Measurements from ENCODE around the gene TMPRSS15.

Gene TMPRSS15

GRCh38 chr21:18268906-18269305 is 134.7 kb downstream of the TMPRSS15 start:
- Histone ChIP-seq H3K4me1 (ENCODE audit: control insufficient read depth, insufficient read depth, low read length) (peaks cover 8% of the 10 kb centered on the region), H3K9me3 (ENCODE audit: control insufficient read depth, low read length) (no peaks in the 10 kb centered on the region), H3K9ac (ENCODE audit: low read length) (no peak overlapping the region), H3K4me3 (ENCODE audit: low read length) (no peak overlapping the region), H3K27me3 (replicated peaks; ENCODE audit: control insufficient read depth, insufficient read depth, low read length) (no peaks in the 10 kb centered on the region), H3K36me3 (ENCODE audit: control insufficient read depth, insufficient read depth, low read length, severe bottlenecking) (no peaks in the 10 kb centered on the region)
- no peak for DNase-seq (ENCODE audit: low read depth)

GRCh38 chr21:18267496-18267895 is 136.1 kb downstream of the TMPRSS15 start:
- Histone ChIP-seq H3K4me3 (ENCODE audit: low read length) (no peak overlapping the region), H3K9ac (ENCODE audit: low read length) (no peak overlapping the region), H3K36me3 (ENCODE audit: control insufficient read depth, insufficient read depth, low read length, severe bottlenecking) (no peaks in the 10 kb centered on the region), H3K27me3 (replicated peaks; ENCODE audit: control insufficient read depth, insufficient read depth, low read length) (no peaks in the 10 kb centered on the region), H3K9me3 (ENCODE audit: control insufficient read depth, low read length) (no peaks in the 10 kb centered on the region), H3K4me1 (ENCODE audit: control insufficient read depth, insufficient read depth, low read length) (peaks cover 8% of the 10 kb centered on the region)
- DNase-seq (ENCODE audit: low read depth) = no peak

GRCh38 chr21:18265944-18266343 is 137.6 kb downstream of the TMPRSS15 start:
- Histone ChIP-seq H3K9me3 (ENCODE audit: control insufficient read depth, low read length) (no peaks in the 10 kb centered on the region), H3K4me1 (ENCODE audit: control insufficient read depth, insufficient read depth, low read length) (peaks cover 8% of the 10 kb centered on the region), H3K27me3 (replicated peaks; ENCODE audit: control insufficient read depth, insufficient read depth, low read length) (no peaks in the 10 kb centered on the region), H3K4me3 (ENCODE audit: low read length) (no peak overlapping the region), H3K36me3 (ENCODE audit: control insufficient read depth, insufficient read depth, low read length, severe bottlenecking) (no peaks in the 10 kb centered on the region), H3K9ac (ENCODE audit: low read length) (no peak overlapping the region)
- no peak for DNase-seq (ENCODE audit: low read depth)

- no peaks in the 10 kb centered on the region for H3K9me3 ChIP-seq (ENCODE audit: control insufficient read depth, low read length)
- H3K27me3 ChIP-seq (replicated peaks; ENCODE audit: control insufficient read depth, insufficient read depth, low read length) = no peaks in the 10 kb centered on the region
- peaks cover 25% of the 10 kb centered on the region for H3K4me1 ChIP-seq (ENCODE audit: control insufficient read depth, insufficient read depth, low read length)
- H3K4me3 ChIP-seq (ENCODE audit: low read length) = peak overlapping the region; percentile 13
- no peak for DNase-seq (ENCODE audit: low read depth)
- H3K9ac ChIP-seq (ENCODE audit: low read length) = peak overlapping the region; percentile 15
- H3K36me3 ChIP-seq (ENCODE audit: control insufficient read depth, insufficient read depth, low read length, severe bottlenecking) = no peaks in the 10 kb centered on the region
These were observed 149.8 kb downstream of the TMPRSS15 start for GRCh38 chr21:18253799-18254198.

GRCh38 chr21:18253221-18253620 is 150.4 kb downstream of the TMPRSS15 start:
- H3K4me3 ChIP-seq (ENCODE audit: low read length) = peak overlapping the region; percentile 63
- H3K36me3 ChIP-seq (ENCODE audit: control insufficient read depth, insufficient read depth, low read length, severe bottlenecking) = no peaks in the 10 kb centered on the region
- no peaks in the 10 kb centered on the region for H3K9me3 ChIP-seq (ENCODE audit: control insufficient read depth, low read length)
- H3K27me3 ChIP-seq (replicated peaks; ENCODE audit: control insufficient read depth, insufficient read depth, low read length) = no peaks in the 10 kb centered on the region
- H3K9ac ChIP-seq (ENCODE audit: low read length) = no peak overlapping the region
- H3K4me1 ChIP-seq (ENCODE audit: control insufficient read depth, insufficient read depth, low read length) = peaks cover 25% of the 10 kb centered on the region
- no peak for DNase-seq (ENCODE audit: low read depth)

- peak overlapping the region; percentile 72 for H3K9ac ChIP-seq (ENCODE audit: low read length)
- H3K36me3 ChIP-seq (ENCODE audit: control insufficient read depth, insufficient read depth, low read length, severe bottlenecking) = no peaks in the 10 kb centered on the region
- DNase-seq (ENCODE audit: low read depth) = no peak
- peak overlapping the region; percentile 63 for H3K4me3 ChIP-seq (ENCODE audit: low read length)
- no peaks in the 10 kb centered on the region for H3K27me3 ChIP-seq (replicated peaks; ENCODE audit: control insufficient read depth, insufficient read depth, low read length)
- H3K4me1 ChIP-seq (ENCODE audit: control insufficient read depth, insufficient read depth, low read length) = peaks cover 25% of the 10 kb centered on the region
- H3K9me3 ChIP-seq (ENCODE audit: control insufficient read depth, low read length) = no peaks in the 10 kb centered on the region
These were observed 150.9 kb downstream of the TMPRSS15 start for GRCh38 chr21:18252680-18253079.

- peak overlapping the region; percentile 63 for H3K4me3 ChIP-seq (ENCODE audit: low read length)
- peak overlapping the region; percentile 72 for H3K9ac ChIP-seq (ENCODE audit: low read length)
- no peaks in the 10 kb centered on the region for H3K27me3 ChIP-seq (replicated peaks; ENCODE audit: control insufficient read depth, insufficient read depth, low read length)
- H3K36me3 ChIP-seq (ENCODE audit: control insufficient read depth, insufficient read depth, low read length, severe bottlenecking) = no peaks in the 10 kb centered on the region
- DNase-seq (ENCODE audit: low read depth) = no peak
- peaks cover 25% of the 10 kb centered on the region for H3K4me1 ChIP-seq (ENCODE audit: control insufficient read depth, insufficient read depth, low read length)
- H3K9me3 ChIP-seq (ENCODE audit: control insufficient read depth, low read length) = no peaks in the 10 kb centered on the region
These were observed 151.3 kb downstream of the TMPRSS15 start for GRCh38 chr21:18252256-18252655.

GRCh38 chr21:18251065-18251464 is 152.5 kb downstream of the TMPRSS15 start:
- Histone ChIP-seq H3K4me1 (ENCODE audit: control insufficient read depth, insufficient read depth, low read length) (peaks cover 25% of the 10 kb centered on the region), H3K9me3 (ENCODE audit: control insufficient read depth, low read length) (no peaks in the 10 kb centered on the region), H3K36me3 (ENCODE audit: control insufficient read depth, insufficient read depth, low read length, severe bottlenecking) (no peaks in the 10 kb centered on the region), H3K9ac (ENCODE audit: low read length) (no peak overlapping the region), H3K27me3 (replicated peaks; ENCODE audit: control insufficient read depth, insufficient read depth, low read length) (peaks cover under 1% of the 10 kb centered on the region), H3K4me3 (ENCODE audit: low read length) (no peak overlapping the region)
- DNase-seq (ENCODE audit: low read depth) = no peak

GRCh38 chr21:18249672-18250071 is 153.9 kb downstream of the TMPRSS15 start:
- H3K27me3 ChIP-seq (replicated peaks; ENCODE audit: control insufficient read depth, insufficient read depth, low read length) = peaks cover 4% of the 10 kb centered on the region
- H3K4me1 ChIP-seq (ENCODE audit: control insufficient read depth, insufficient read depth, low read length) = peaks cover 34% of the 10 kb centered on the region
- no peak overlapping the region for H3K9ac ChIP-seq (ENCODE audit: low read length)
- no peak for DNase-seq (ENCODE audit: low read depth)
- no peaks in the 10 kb centered on the region for H3K36me3 ChIP-seq (ENCODE audit: control insufficient read depth, insufficient read depth, low read length, severe bottlenecking)
- no peak overlapping the region for H3K4me3 ChIP-seq (ENCODE audit: low read length)
- H3K9me3 ChIP-seq (ENCODE audit: control insufficient read depth, low read length) = no peaks in the 10 kb centered on the region

GRCh38 chr21:18248171-18248570 is 155.4 kb downstream of the TMPRSS15 start:
- Histone ChIP-seq H3K9me3 (ENCODE audit: control insufficient read depth, low read length) (no peaks in the 10 kb centered on the region), H3K36me3 (ENCODE audit: control insufficient read depth, insufficient read depth, low read length, severe bottlenecking) (no peaks in the 10 kb centered on the region), H3K9ac (ENCODE audit: low read length) (no peak overlapping the region), H3K4me1 (ENCODE audit: control insufficient read depth, insufficient read depth, low read length) (peaks cover 27% of the 10 kb centered on the region), H3K27me3 (replicated peaks; ENCODE audit: control insufficient read depth, insufficient read depth, low read length) (peaks cover 17% of the 10 kb centered on the region), H3K4me3 (ENCODE audit: low read length) (no peak overlapping the region)
- no peak for DNase-seq (ENCODE audit: low read depth)

GRCh38 chr21:18245464-18245967 is 158.1 kb downstream of the TMPRSS15 start:
- Histone ChIP-seq H3K27me3 (replicated peaks; ENCODE audit: control insufficient read depth, insufficient read depth, low read length) (peaks cover 24% of the 10 kb centered on the region), H3K4me3 (ENCODE audit: low read length) (peak overlapping the region; percentile 81), H3K36me3 (ENCODE audit: control insufficient read depth, insufficient read depth, low read length, severe bottlenecking) (no peaks in the 10 kb centered on the region), H3K4me1 (ENCODE audit: control insufficient read depth, insufficient read depth, low read length) (peaks cover 15% of the 10 kb centered on the region), H3K9ac (ENCODE audit: low read length) (peak overlapping the region; percentile 34), H3K9me3 (ENCODE audit: control insufficient read depth, low read length) (no peaks in the 10 kb centered on the region)
- DNase-seq (ENCODE audit: low read depth) = no peak

Measured in adipocyte (in vitro differentiated cells).